IMR-90 (cell line): ENCODE results near the gene CASP7. TPM values are rescaled to one million over a fixed set of nuclear protein-coding genes. Genes with fewer than 3 reads are reported as not detected.

Experiments used
- ATAC-seq: fragments of 200-7000 bp; cut with Tn5 transposase; 2 replicates; pipeline ENCODE4 v1.9.1; 2020; ENCODE audit warnings: low read depth, mild to moderate bottlenecking, moderate library complexity
- BruUV-seq: library from RNA; stranded (reverse); fragments of 400-500 nt; replicated peaks from 2 replicates; lab custom pipeline; 2021; lab: Mats Ljungman, UMichigan
- CTCF ChIA-PET: fragments of 300-600 bp; formaldehyde crosslinking; extraction: SDS; loops from one replicate; lab custom pipeline; 2021; ENCODE audit warnings: antibody characterized with exemption; lab: Yijun Ruan, JAX
- POLR2A ChIA-PET: fragments of 300-600 bp; sonication (Branson Sonifier 250); formaldehyde crosslinking; loops from one replicate; lab custom pipeline; 2022; ENCODE audit warnings: antibody characterized with exemption; ENCODE audit not compliant: unreplicated experiment; lab: Charles Lee
- DNase-seq: peaks from one replicate; pipeline ENCODE4 v3.0.0; 2013
- H2AFZ ChIP-seq: replicated peaks from 2 replicates; pipeline ENCODE3; 2013; ENCODE audit warnings: low read length, mild to moderate bottlenecking; ENCODE audit not compliant: poor library complexity
- H2AK5ac ChIP-seq: 2 replicates; pipeline ENCODE4 v1.6.1; 2013; ENCODE audit warnings: low read depth, low read length, inconsistent platforms
- H2AK9ac ChIP-seq: replicated peaks from 2 replicates; pipeline ENCODE3; 2013; ENCODE audit warnings: mild to moderate bottlenecking, low read depth, low read length, moderate library complexity; ENCODE audit not compliant: poor library complexity
- H2BK120ac ChIP-seq: 2 replicates; pipeline ENCODE4 v1.6.1; 2013; ENCODE audit warnings: low read depth, low read length, inconsistent platforms
- H2BK15ac ChIP-seq: 3 replicates; pipeline ENCODE4 v1.6.1; 2013; ENCODE audit warnings: low read depth, low read length, inconsistent platforms
- H2BK20ac ChIP-seq: 2 replicates; pipeline ENCODE4 v1.6.1; 2013; ENCODE audit warnings: low read depth, mild to moderate bottlenecking, inconsistent platforms, low read length, moderate library complexity
- H2BK5ac ChIP-seq: 2 replicates; pipeline ENCODE4 v1.6.1; 2013; ENCODE audit warnings: mild to moderate bottlenecking, low read depth, low read length, inconsistent platforms; ENCODE audit not compliant: poor library complexity, severe bottlenecking
- H3K14ac ChIP-seq: replicated peaks from 2 replicates; pipeline ENCODE4 v1.6.1; 2013; ENCODE audit warnings: low read depth, low read length, inconsistent platforms
- H3K18ac ChIP-seq: 2 replicates; pipeline ENCODE4 v1.6.1; 2013; ENCODE audit warnings: low read depth, low read length, control low read depth
- H3K23ac ChIP-seq: 2 replicates; pipeline ENCODE4 v1.6.1; 2013; ENCODE audit warnings: low read depth, low read length, inconsistent platforms
- H3K27ac ChIP-seq: 2 replicates; pipeline ENCODE4 v1.5.1; 2013; ENCODE audit warnings: mild to moderate bottlenecking, control low read depth, low read length; ENCODE audit not compliant: insufficient read depth
- H3K27me3 ChIP-seq: 2 replicates; pipeline ENCODE4 v1.6.1; 2013; ENCODE audit warnings: low read length; ENCODE audit not compliant: control insufficient read depth, insufficient read depth
- H3K36me3 ChIP-seq: 2 replicates; pipeline ENCODE4 v1.6.1; 2013; ENCODE audit warnings: low read length, mixed read lengths; ENCODE audit not compliant: control insufficient read depth, insufficient read depth
- H3K4ac ChIP-seq: 2 replicates; pipeline ENCODE4 v1.6.1; 2013; ENCODE audit warnings: low read depth, low read length, inconsistent platforms
- H3K4me1 ChIP-seq: 2 replicates; pipeline ENCODE4 v1.6.1; 2013; ENCODE audit warnings: low read length, mixed read lengths; ENCODE audit not compliant: control insufficient read depth, insufficient read depth
- H3K4me2 ChIP-seq: 2 replicates; pipeline ENCODE4 v1.6.1; 2013; ENCODE audit warnings: low read depth, mild to moderate bottlenecking, control low read depth, low read length, moderate library complexity
- H3K4me3 ChIP-seq: 2 replicates; pipeline ENCODE4 v1.5.1; 2013; ENCODE audit warnings: low read depth, mild to moderate bottlenecking, control low read depth, low read length, moderate library complexity; ENCODE audit not compliant: insufficient read depth
- H3K56ac ChIP-seq: 2 replicates; pipeline ENCODE4 v1.6.1; 2013; ENCODE audit warnings: low read length, inconsistent platforms; ENCODE audit not compliant: insufficient read depth; ENCODE audit errors: extremely low read depth
- H3K79me1 ChIP-seq, 2 experiments: 2 replicates each; pipeline ENCODE4 v1.6.1; 2013; ENCODE audit warnings: low read length in 2 of 2, inconsistent platforms in 1 of 2, low read depth in 1 of 2
- H3K9ac ChIP-seq: 2 replicates; pipeline ENCODE4 v1.6.1; 2013; ENCODE audit warnings: low read depth, low read length, control low read depth
- H3K9me1 ChIP-seq: 2 replicates; pipeline ENCODE4 v1.6.1; 2013; ENCODE audit warnings: low read length, inconsistent platforms; ENCODE audit not compliant: insufficient read depth
- H3K9me3 ChIP-seq: 2 replicates; pipeline ENCODE4 v1.6.1; 2013; ENCODE audit warnings: low read length; ENCODE audit not compliant: control insufficient read depth, insufficient read depth
- H4K20me1 ChIP-seq: 2 replicates; pipeline ENCODE4 v1.6.1; 2013; ENCODE audit warnings: low read length, inconsistent platforms; ENCODE audit not compliant: insufficient read depth
- H4K5ac ChIP-seq: 2 replicates; pipeline ENCODE4 v1.6.1; 2013; ENCODE audit warnings: mild to moderate bottlenecking, low read depth, low read length, control low read depth
- H4K8ac ChIP-seq, 2 experiments: 2 replicates each; pipeline ENCODE4 v1.6.1; 2013; ENCODE audit warnings: low read depth in 2 of 2, low read length in 2 of 2, control low read depth in 1 of 2, inconsistent platforms in 1 of 2
- H4K91ac ChIP-seq: 2 replicates; pipeline ENCODE4 v1.6.1; 2013; ENCODE audit warnings: low read depth, low read length, inconsistent platforms; ENCODE audit not compliant: insufficient read depth
- CHD1 ChIP-seq: IDR thresholded peaks from 2 replicates; pipeline ENCODE4 v1.6.1; 2012; ENCODE audit warnings: low read depth, low read length, improper control_type of control experiment
- MAZ ChIP-seq: IDR thresholded peaks from 2 replicates; pipeline ENCODE4 v1.6.1; 2012; ENCODE audit warnings: low read depth, mild to moderate bottlenecking, low read length, improper control_type of control experiment, moderate library complexity, borderline replicate concordance
- POLR2A ChIP-seq: IDR thresholded peaks from 2 replicates; pipeline ENCODE4 v1.6.1; 2012; ENCODE audit warnings: mild to moderate bottlenecking, low read depth, low read length
- RAD21 ChIP-seq: IDR thresholded peaks from 2 replicates; pipeline ENCODE4 v1.6.1; 2012; ENCODE audit warnings: low read length, improper control_type of control experiment
- RCOR1 ChIP-seq: IDR thresholded peaks from 2 replicates; pipeline ENCODE4 v1.6.1; 2012; ENCODE audit warnings: mild to moderate bottlenecking, low read length, improper control_type of control experiment; ENCODE audit not compliant: insufficient replicate concordance
- WGBS, 2 experiments: methylation state at CpG; one replicate each; pipeline versions ENCODE4 v1.1.5 to v1.1.7; 2013; ENCODE audit warnings: missing lambda C conversion rate in 2 of 2; ENCODE audit not compliant: insufficient read length in 1 of 2; ENCODE audit errors: extremely low coverage in 2 of 2; 5-methylcytosine and 5-hydroxymethylcytosine counted together
- dilution Hi-C: fragments of 300-500 bp; cut with HindIII; formaldehyde crosslinking; loops from one replicate; pipeline ENCODE4 v1.14.3; 2018; ENCODE audit warnings: low sequenced_read_pairs; ENCODE audit not compliant: unreplicated experiment
- in situ Hi-C: fragments of 300-500 bp; cut with MboI; formaldehyde crosslinking; loops from 3 replicates; pipeline ENCODE4 v1.14.3; 2019; ENCODE audit warnings: low sequenced_read_pairs, inconsistent platforms, mixed read lengths
- intact Hi-C: fragments of 100-400 bp; cut with micrococcal nuclease; formaldehyde crosslinking; loops from 2 replicates; pipeline ENCODE4 v1.10.0; 2022
- polyA plus RNA-seq, 3 experiments: library from polyadenylated mRNA; depleted of rRNA; stranded (reverse); fragments of >200 nt; gene quantifications; 2 replicates each; pipeline ENCODE4 v1.2.3, GENCODE V29; 2012; ENCODE audit warnings: low replicate concordance in 1 of 3
- total RNA-seq: library from RNA; depleted of rRNA; stranded (reverse); fragments of >200 nt; gene quantifications from 2 replicates; pipeline ENCODE4 v1.2.3, GENCODE V29; 2012

Gene CASP7
- total and polyA plus RNA-seq, 2 of the 4 experiments (the other 2 are of a cell fraction) = 15.1 to 16.7 TPM

DNA sequence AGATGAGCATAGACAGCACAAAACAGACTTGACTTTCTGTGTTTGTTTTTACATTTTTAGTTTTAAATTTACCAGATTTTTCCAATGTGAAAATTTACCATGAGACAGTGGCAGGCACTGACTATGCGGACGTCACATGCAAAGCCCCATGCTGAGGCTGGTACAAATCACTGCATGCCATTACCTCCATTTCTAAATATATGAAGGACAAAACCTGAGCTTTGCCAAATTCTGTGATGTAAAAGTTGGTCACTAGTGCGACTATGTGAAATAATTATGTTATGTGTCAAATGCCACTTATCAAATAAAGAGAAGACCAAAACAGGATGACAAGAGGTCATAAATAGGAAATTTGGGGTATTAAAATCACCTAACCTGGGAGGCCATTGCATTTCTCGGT lies 38.0 kb upstream of the CASP7 start:
- TF ChIP-seq MAZ = no peak
- no peak for TF ChIP-seq RAD21
- no peak for TF ChIP-seq RCOR1
- no peak for TF ChIP-seq CHD1
- no peak for TF ChIP-seq POLR2A
- Histone ChIP-seq H3K79me1 (no peaks in the 10 kb centered on the region), H3K4ac (no peak overlapping the region), H3K27ac (no peak overlapping the region), H2BK20ac (no peak overlapping the region), H3K18ac (no peak overlapping the region), H3K9me3 (no peaks in the 10 kb centered on the region), H3K4me2 (no peak overlapping the region), H2BK15ac (no peak overlapping the region), H2BK120ac (no peak overlapping the region), H4K5ac (no peak overlapping the region), H2BK5ac (no peak overlapping the region), H4K8ac (no peak overlapping the region), H3K56ac (no peak overlapping the region), H3K4me1 (0 out of 2 replicates have a peak, but pooled peaks cover 3% of the 10 kb centered on the region), H3K9ac (no peak overlapping the region), H3K27me3 (peaks cover 29% of the 10 kb centered on the region), H4K20me1 (no peaks in the 10 kb centered on the region), H3K9me1 (no peaks in the 10 kb centered on the region), H3K23ac (no peak overlapping the region), H2AFZ (no peak overlapping the region), H2AK9ac (no peak overlapping the region), H3K14ac (no peak overlapping the region), H4K91ac (no peak overlapping the region), H3K36me3 (no peaks in the 10 kb centered on the region), H2AK5ac (no peak overlapping the region), H3K4me3 (no peak overlapping the region)
- in situ Hi-C loops (no loop called here), dilution Hi-C loops (no loop called here), intact Hi-C loops (no loop called here)
- ATAC-seq (no peak), DNase-seq (no peak)
- no TSS peak for BruUV-seq
- ChIA-PET CTCF (no interaction called here), POLR2A (no interaction called here)
- no CpG with 5 or more reads among the region's 4 CpGs for WGBS, 2 experiments
